ENCODE measurements around the gene LRBA. TPM values are rescaled to one million over a fixed set of nuclear protein-coding genes. Genes with fewer than 3 reads are reported as not detected.

LRBA gene
- total and polyA plus RNA-seq, 2 of the 4 experiments (the other 2 are of a cell fraction): 10.2 to 51.6 TPM

DNA sequence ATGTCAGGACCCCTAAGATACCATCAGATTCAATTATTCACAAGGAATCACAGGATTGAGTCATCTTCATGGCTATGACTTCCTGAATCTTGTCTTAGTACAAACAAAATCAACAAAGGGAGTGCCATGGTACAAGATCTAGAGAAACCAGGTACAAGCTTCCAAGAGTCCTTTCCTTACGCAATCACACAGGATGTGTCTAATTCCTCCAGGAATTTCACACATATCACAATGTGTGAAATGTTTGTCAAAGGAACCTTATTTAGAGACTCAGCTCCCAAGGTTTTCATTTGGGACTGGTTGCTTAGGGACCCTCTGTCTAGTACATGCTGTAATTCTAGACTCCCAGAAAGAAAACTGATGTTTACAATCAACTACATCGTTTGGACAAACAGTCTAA is 350.1 kb downstream of the LRBA start:
- no peak for ATAC-seq (ENCODE audit: low read depth)
- H2AFZ ChIP-seq (replicated peaks; ENCODE audit: low read length, poor library complexity): no peak overlapping the region
- CTCF ChIA-PET: no interaction called here

More for the DNA sequence above, 350.1 kb downstream of the LRBA start:
- no peaks in the 10 kb centered on the region for H3K27me3 ChIP-seq (ENCODE audit: control insufficient read depth, insufficient read depth, low read length)
- H3K23ac ChIP-seq (ENCODE audit: low read depth, low read length): no peak overlapping the region
- H2AK5ac ChIP-seq (ENCODE audit: low read depth, low read length): no peak overlapping the region
- intact Hi-C loops (cut with micrococcal nuclease) (no loop called here), dilution Hi-C loops (cut with HindIII; ENCODE audit: low sequenced_read_pairs, unreplicated experiment) (no loop called here), in situ Hi-C loops (cut with MboI; ENCODE audit: low sequenced_read_pairs) (no loop called here)
- no peaks in the 10 kb centered on the region for H3K79me1 ChIP-seq (ENCODE audit: low read depth in 1 of 2, low read length in 2 of 2)
- H3K9me1 ChIP-seq (ENCODE audit: insufficient read depth, low read length): no peaks in the 10 kb centered on the region
- no peak overlapping the region for H3K27ac ChIP-seq (ENCODE audit: insufficient read depth, low read length)
- POLR2A ChIA-PET (ENCODE audit: unreplicated experiment): no interaction called here
- no TSS peak for BruUV-seq (replicated peaks)
- no peak overlapping the region for H4K91ac ChIP-seq (ENCODE audit: insufficient read depth, low read depth, low read length)
- DNase-seq: no peak
- no peak overlapping the region for H4K8ac ChIP-seq (ENCODE audit: low read depth in 2 of 2, low read length in 2 of 2)
- no peak overlapping the region for H4K5ac ChIP-seq (ENCODE audit: low read depth, low read length)
- H3K14ac ChIP-seq (replicated peaks; ENCODE audit: low read depth, low read length): no peak overlapping the region
- H3K36me3 ChIP-seq (ENCODE audit: control insufficient read depth, insufficient read depth, low read length): no peaks in the 10 kb centered on the region
- no peaks in the 10 kb centered on the region for H3K9me3 ChIP-seq (ENCODE audit: control insufficient read depth, insufficient read depth, low read length)
- H3K18ac ChIP-seq (ENCODE audit: low read depth, low read length): no peak overlapping the region
- no peak overlapping the region for H2AK9ac ChIP-seq (replicated peaks; ENCODE audit: low read depth, low read length, poor library complexity)
- no CpG with 5 or more reads among the region's 2 CpGs for WGBS, 2 experiments (ENCODE audit: extremely low coverage in 2 of 2, insufficient read length in 1 of 2)
- no peak overlapping the region for H3K4me3 ChIP-seq (ENCODE audit: insufficient read depth, low read depth, low read length)
- H2BK5ac ChIP-seq (ENCODE audit: low read depth, low read length, poor library complexity, severe bottlenecking): no peak overlapping the region
- no peak overlapping the region for H3K9ac ChIP-seq (ENCODE audit: low read depth, low read length)
- H3K56ac ChIP-seq (ENCODE audit: extremely low read depth, insufficient read depth, low read length): no peak overlapping the region
- H3K4me1 ChIP-seq (ENCODE audit: control insufficient read depth, insufficient read depth, low read length): no peaks in the 10 kb centered on the region
- H3K4me2 ChIP-seq (ENCODE audit: low read depth, low read length): no peak overlapping the region
- TF ChIP-seq CEBPB (IDR thresholded peaks at IDR 0.05; ENCODE audit: low read depth, low read length) (peak; percentile 78), RAD21 (IDR thresholded peaks at IDR 0.05; ENCODE audit: low read length) (no peak)
- H2BK20ac ChIP-seq (ENCODE audit: low read depth, low read length): no peak overlapping the region
- H2BK120ac ChIP-seq (ENCODE audit: low read depth, low read length): no peak overlapping the region
- H3K4ac ChIP-seq (ENCODE audit: low read depth, low read length): no peak overlapping the region
- no peaks in the 10 kb centered on the region for H4K20me1 ChIP-seq (ENCODE audit: insufficient read depth, low read length)
- H2BK15ac ChIP-seq (ENCODE audit: low read depth, low read length): no peak overlapping the region
